Left lung (tissue), 14 donors: ENCODE data around the gene RAPSN. TPM values are rescaled to one million over a fixed set of nuclear protein-coding genes. Genes with fewer than 3 reads are reported as not detected.

Source experiments
- ATAC-seq: fragments of 200-7000 bp; cut with Tn5 transposase; one replicate; pipeline ENCODE4 v1.9.1; 2020; ENCODE audit warnings: moderate library complexity
- DNase-seq, 4 donors: peaks; one replicate each; pipeline ENCODE4 v3.0.0-alpha.2; 2013 to 2020
- H3K27ac ChIP-seq, 2 donors: fragments of 200-600 bp; sonication (generic) in 1 of 2; one replicate each; pipeline versions ENCODE4 v1.5.0 to v1.8.0; 2020 to 2021
- H3K27me3 ChIP-seq, 2 donors: fragments of 200-600 bp; sonication (generic) in 1 of 2; one replicate each; pipeline versions ENCODE4 v1.5.0 to v1.8.0; 2020 to 2021
- H3K36me3 ChIP-seq, 2 donors: fragments of 200-600 bp; sonication (generic) in 1 of 2; one replicate each; pipeline versions ENCODE4 v1.5.0 to v1.8.0; 2020 to 2021
- H3K4me1 ChIP-seq, 2 donors: fragments of 200-600 bp; one replicate each; pipeline ENCODE4 v1.8.0; 2021
- H3K4me3 ChIP-seq, 2 donors: fragments of 200-600 bp; sonication (generic) in 1 of 2; one replicate each; pipeline versions ENCODE4 v1.5.0 to v1.8.0; 2020 to 2021; ENCODE audit warnings: mild to moderate bottlenecking in 1 of 2
- H3K9me3 ChIP-seq, 2 donors: fragments of 200-600 bp; sonication (generic) in 1 of 2; one replicate each; pipeline versions ENCODE4 v1.5.0 to v1.8.0; 2020 to 2021
- intact Hi-C, 2 donors: fragments of 100-400 bp; cut with DNase I; formaldehyde crosslinking; loops; one replicate each; pipeline versions ENCODE4 v1.11.2 to v1.14.2; 2022
- long read RNA-seq, 12 donors: library from polyadenylated mRNA in 2 of 12; unstranded in 2 of 12; transcript quantifications; one replicate each; pipeline ENCODE4 v2.0.0 and lab custom pipeline, GENCODE V29; 2019 to 2026
- polyA plus RNA-seq, 6 donors: library from polyadenylated mRNA; unstranded; fragments of 120-200 nt; gene quantifications; one replicate each; pipeline ENCODE4 v1.2.1, GENCODE V29; 2013; ENCODE audit not compliant: insufficient read length in 6 of 6
- total RNA-seq, 2 donors: library from RNA; stranded (reverse); fragmentation: NEBNext Ultra II Directional; extraction: Animal tissue kit (Norgen Biotek cat#: 25700); gene quantifications; one replicate each; pipeline ENCODE4 v1.2.1, GENCODE V29; 2021
- TF ChIP-seq, protein P1 (sequence below), 2 donors: fragments of 200-600 bp; sonication (generic) in 1 of 2; IDR thresholded peaks; one replicate each; pipeline versions ENCODE4 v1.5.0 to v1.8.0; 2021; ENCODE audit warnings: antibody characterized with exemption in 2 of 2
- donor health status: DM: no; HTN: yes; CAD: no.
- donor health status: DM: no; HTN: no; CAD: no.

Gene RAPSN
- total RNA-seq (1 to 10 TPM in 1 of 2 donors, under 1 TPM in 1; 0.79 to 1.0 TPM), polyA plus RNA-seq (under 1 TPM; 0.26 to 0.61 (median 0.49) TPM)
- long read RNA-seq, donor 1 = 0 reads
- long read RNA-seq, donor 2 = 0 reads
- long read RNA-seq, donor 3 = 0 reads
- long read RNA-seq, donor 4 = 0 reads
- long read RNA-seq, donor 5 = 0 reads
- long read RNA-seq, donor 6 = 0 reads
- long read RNA-seq, donor 7 = 0 reads
- long read RNA-seq, donor 8 = 0 reads
- long read RNA-seq, donor 9 = 0 reads
- long read RNA-seq, donor 10 = 0 reads
- long read RNA-seq, donor 11 = 0 reads
- long read RNA-seq, donor 12 = 0 reads

DNA sequence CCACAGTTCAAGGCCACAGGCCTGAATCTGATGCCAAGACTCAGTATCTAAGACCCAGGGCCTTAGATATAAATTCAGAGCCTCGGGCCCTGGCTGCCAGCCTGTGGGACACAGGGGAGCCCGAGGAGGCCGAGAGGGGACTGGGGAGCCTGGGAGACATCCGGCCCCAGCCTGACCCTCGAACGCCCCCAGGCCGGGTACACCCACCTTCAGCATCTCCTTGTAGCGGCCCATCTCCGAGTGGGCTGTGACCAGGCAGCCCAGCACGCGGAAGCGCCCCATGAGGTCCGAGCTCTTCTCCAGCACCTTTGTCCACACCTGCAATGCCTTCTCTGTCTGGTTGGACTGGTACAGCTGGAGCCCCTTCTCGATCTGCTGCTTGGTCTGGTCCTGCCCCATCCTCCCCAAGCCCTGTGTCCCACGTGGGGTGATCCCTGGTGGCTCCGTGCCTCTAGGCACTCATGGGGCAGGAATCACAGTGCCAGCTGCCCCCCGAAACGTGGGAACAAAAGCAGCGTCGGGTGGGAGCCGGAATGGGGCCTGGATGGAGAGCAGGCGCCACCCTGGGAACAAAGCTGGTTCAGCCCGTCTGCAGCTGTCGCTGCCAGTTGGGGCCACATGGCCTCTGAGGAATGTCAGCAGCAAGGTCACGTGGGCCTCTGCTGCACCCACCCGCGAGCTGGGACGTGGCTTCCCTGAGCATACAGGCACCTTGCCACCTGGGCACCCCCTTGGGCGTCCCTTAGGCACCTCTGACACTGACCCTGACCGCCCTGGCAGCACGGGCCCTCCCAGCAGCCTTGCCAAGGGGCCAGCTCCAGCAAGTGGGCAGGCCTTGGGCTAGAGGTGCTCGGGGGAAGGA is at the start of gene RAPSN:
Gene RAPSN (minus strand): TSS at position 571 of the 862 bp plus-strand sequence. CDS start 172 bp downstream, at position 399.
- no peaks in the 10 kb centered on the region for H3K36me3 ChIP-seq
- no peaks in the 10 kb centered on the region for H3K9me3 ChIP-seq
- H3K27me3 ChIP-seq = no peaks in the 10 kb centered on the region
- DNase-seq (no peak), ATAC-seq (no peak)
- TF ChIP-seq, protein P1, sequence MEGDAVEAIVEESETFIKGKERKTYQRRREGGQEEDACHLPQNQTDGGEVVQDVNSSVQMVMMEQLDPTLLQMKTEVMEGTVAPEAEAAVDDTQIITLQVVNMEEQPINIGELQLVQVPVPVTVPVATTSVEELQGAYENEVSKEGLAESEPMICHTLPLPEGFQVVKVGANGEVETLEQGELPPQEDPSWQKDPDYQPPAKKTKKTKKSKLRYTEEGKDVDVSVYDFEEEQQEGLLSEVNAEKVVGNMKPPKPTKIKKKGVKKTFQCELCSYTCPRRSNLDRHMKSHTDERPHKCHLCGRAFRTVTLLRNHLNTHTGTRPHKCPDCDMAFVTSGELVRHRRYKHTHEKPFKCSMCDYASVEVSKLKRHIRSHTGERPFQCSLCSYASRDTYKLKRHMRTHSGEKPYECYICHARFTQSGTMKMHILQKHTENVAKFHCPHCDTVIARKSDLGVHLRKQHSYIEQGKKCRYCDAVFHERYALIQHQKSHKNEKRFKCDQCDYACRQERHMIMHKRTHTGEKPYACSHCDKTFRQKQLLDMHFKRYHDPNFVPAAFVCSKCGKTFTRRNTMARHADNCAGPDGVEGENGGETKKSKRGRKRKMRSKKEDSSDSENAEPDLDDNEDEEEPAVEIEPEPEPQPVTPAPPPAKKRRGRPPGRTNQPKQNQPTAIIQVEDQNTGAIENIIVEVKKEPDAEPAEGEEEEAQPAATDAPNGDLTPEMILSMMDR (IDR thresholded peaks at IDR 0.05) = no peak
- H3K4me3 ChIP-seq = no peak within 1 kb of the TSS
- intact Hi-C loops = no loop called here
- H3K27ac ChIP-seq = no peak within 1 kb of the TSS
- no peaks in the 10 kb centered on the region for H3K4me1 ChIP-seq

DNA sequence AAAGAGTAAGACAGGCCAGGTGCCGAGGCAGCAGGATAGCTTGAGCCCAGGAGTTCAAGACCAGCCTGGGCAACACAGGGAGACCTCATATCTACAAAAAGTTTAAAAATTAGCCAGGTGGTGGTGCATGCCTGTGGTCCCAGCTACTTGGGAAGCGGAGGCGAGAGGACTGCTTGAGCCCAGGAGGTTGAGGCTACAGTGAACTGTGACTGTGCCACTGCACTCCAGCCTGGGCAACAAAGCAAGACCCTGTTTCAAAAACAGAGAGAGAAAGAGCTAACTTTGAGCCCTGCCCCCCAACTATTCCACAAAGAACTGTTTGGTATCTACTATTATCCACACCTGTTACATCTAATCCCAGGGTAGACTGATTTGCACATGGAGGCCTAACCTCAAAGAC is 49.2 kb upstream of the RAPSN start:
- TF ChIP-seq, protein P1 (IDR thresholded peaks at IDR 0.05) = no peak
- DNase-seq (no peak), ATAC-seq (no peak)
- Histone ChIP-seq H3K4me1 (peaks cover 6 to 74% of the 10 kb centered on the region in 2 donors), H3K27ac (peak overlapping the region in 1 of 2 donors; percentile 80), H3K36me3 (no peaks in the 10 kb centered on the region), H3K9me3 (no peaks in the 10 kb centered on the region), H3K4me3 (no peak overlapping the region), H3K27me3 (no peaks in the 10 kb centered on the region)
- intact Hi-C loops = no loop called here

DNA sequence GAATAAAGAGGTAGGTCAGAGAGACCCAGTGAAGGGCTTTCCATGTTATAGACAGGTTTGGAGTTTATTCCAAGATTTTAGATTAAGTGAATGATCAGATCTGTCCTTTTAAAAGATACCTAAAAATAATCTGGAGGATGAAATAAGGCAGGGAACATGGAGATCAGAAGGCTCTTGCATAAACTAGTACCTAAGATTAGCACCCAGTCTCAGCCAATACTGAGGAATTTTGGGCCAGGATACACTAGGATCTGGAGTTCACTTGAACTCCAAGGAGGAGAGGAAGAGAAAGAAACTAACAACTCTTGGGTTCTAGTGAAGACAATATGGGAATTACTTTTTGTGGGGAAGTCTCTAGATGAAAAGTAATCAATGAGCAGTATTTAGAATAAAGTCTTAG is 47.9 kb upstream of the RAPSN start:
- intact Hi-C loops = no loop called here
- Histone ChIP-seq H3K27ac (no peak overlapping the region), H3K36me3 (no peaks in the 10 kb centered on the region), H3K4me1 (peaks cover 6 to 68% of the 10 kb centered on the region in 2 donors), H3K4me3 (no peak overlapping the region), H3K27me3 (no peaks in the 10 kb centered on the region), H3K9me3 (no peaks in the 10 kb centered on the region)
- DNase-seq (no peak), ATAC-seq (no peak)
- TF ChIP-seq, protein P1 (IDR thresholded peaks at IDR 0.05) = no peak

DNA sequence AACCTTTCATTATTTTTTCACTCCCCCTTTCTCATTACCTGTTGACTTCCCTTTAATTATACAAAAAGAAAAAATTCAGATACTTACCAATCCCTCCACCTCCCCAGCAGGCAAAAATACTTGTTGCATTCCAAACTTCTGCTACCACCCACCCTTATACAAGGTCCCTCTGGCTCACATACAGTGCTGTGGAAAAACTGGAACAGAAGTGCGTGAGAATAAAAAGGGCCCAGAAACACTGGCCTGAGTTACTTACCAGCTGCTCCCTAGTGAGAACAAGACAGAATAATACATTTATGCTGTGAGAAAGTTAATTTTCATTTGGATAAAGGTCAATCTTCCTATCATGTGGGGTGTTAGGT is 46.9 kb upstream of the RAPSN start:
- Histone ChIP-seq H3K4me1 (peaks cover 6 to 63% of the 10 kb centered on the region in 2 donors), H3K4me3 (no peak overlapping the region), H3K9me3 (no peaks in the 10 kb centered on the region), H3K27ac (no peak overlapping the region), H3K36me3 (no peaks in the 10 kb centered on the region), H3K27me3 (no peaks in the 10 kb centered on the region)
- intact Hi-C loops = no loop called here
- TF ChIP-seq, protein P1 (IDR thresholded peaks at IDR 0.05) = no peak
- ATAC-seq (no peak), DNase-seq (no peak)
